ENCODE results near the gene RPP21.

The RPP21 gene

DNA sequence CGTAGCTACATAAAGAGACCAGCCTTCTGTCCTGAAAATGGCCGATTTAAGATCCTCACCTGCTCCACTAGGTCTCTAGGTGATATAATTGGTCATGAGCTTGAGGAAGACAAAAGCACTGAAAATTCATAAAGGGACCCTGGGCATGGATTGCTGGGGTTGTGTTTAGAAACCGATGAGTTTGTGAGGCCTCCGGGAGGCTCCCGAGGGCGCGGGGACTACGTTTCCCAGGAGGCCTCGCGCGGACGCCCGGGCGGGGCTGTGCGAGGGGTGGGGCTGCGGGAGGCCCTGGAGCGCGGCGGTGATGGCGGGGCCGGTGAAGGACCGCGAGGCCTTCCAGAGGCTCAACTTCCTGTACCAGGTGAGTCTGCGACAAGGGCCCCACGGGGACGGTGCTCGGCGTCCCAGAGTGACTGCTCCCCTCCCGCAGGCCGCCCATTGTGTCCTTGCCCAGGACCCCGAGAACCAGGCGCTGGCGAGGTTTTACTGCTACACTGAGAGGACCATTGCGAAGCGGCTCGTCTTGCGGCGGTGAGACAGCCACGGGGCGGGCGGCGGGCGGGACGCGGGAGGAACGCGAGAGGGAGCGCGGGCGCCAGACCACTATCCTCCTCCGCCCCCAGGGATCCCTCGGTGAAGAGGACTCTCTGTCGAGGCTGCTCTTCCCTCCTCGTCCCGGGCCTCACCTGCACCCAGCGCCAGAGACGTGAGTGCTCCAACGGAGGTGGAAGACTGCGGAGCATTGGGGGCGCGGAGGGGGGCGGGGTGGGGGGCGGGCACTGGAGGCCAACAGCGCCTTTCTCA, at the start of gene RPP21:
RPP21 (plus strand) TSS at position 289 of the 804 bp plus-strand sequence; CDS start at position 305, 16 bp downstream.
- no peak for FAIRE-seq

DNA sequence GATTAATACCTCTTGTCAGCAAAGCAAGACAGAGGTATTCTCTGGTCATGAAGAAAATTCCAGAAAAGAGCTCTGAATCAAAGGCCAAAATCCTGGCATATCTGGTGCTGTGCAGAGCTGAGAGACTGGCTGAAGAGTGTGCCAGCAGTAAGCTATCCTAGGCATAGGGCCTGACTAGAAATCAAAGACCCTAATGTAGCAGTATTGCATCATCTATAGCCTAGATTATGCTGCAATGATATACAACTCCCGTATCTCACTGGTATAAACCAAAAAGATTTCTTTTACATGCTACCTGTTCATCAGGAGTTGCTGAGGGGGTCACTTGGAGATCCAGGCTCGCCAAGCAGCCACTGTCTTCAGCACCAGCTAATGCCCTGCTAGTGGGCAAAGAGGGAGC, 49.1 kb upstream of the RPP21 start:
- no peak for FAIRE-seq

DNA sequence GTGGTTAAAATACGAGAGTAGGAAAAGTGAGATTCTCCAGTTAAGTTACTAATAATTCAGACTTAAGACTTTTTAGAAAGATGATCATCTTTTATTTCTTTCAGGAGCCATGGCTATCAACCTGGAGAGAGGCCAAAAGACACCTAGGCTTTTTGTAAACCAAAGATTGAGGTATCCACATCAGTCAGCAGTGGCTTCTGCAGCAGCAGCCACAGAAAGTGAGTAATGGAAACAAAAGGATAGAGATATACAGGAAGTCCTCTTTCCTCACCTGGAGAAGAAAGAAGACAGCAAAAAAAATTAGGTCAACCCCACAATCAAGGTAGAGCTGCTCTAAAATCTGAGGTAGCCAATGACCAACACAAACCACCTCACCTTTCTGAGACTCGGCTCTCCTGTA, 41.0 kb upstream of the RPP21 start:
- FAIRE-seq = no peak

DNA sequence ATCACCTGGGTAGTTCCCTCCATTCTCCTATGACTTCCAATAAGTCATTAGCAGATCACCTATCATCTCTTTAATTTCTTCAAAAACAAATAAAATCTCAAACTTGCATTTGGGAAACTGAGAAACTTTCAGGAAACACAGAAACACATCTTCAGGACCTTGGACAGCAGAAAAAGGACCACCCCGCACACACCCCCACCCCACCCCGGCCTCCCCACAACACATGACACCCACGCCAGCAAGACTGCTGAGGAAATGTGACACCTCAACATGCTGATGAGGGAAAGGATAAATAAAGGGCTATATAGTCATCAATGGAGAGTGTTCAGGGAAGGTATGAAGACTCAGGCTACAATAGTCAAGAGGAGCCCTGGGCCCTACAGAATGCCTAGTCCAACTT, 33.9 kb upstream of the RPP21 start:
- no peak for FAIRE-seq

DNA sequence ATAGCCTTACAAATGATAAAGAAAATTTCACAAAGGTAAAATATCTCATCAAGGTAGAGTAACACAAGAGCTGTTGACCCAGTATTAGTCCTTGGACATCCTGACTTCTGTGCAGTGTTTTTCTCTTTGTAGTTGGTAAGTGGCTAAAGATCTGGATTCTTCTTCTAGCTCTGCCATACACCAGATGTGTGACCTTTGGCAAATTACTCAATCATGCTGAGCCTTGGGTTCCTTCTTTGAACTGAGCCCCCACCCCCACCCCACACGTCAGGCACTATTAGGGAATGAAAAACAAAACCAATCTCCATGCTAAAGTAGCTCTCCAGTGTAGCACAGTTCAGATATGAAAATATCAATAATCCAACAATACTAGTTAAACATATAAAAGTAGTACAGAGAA, 33.3 kb upstream of the RPP21 start:
- FAIRE-seq = no peak

GRCh38 chr6:30312266-30312665, 32.7 kb upstream of the RPP21 start:
- no peak for FAIRE-seq

DNA sequence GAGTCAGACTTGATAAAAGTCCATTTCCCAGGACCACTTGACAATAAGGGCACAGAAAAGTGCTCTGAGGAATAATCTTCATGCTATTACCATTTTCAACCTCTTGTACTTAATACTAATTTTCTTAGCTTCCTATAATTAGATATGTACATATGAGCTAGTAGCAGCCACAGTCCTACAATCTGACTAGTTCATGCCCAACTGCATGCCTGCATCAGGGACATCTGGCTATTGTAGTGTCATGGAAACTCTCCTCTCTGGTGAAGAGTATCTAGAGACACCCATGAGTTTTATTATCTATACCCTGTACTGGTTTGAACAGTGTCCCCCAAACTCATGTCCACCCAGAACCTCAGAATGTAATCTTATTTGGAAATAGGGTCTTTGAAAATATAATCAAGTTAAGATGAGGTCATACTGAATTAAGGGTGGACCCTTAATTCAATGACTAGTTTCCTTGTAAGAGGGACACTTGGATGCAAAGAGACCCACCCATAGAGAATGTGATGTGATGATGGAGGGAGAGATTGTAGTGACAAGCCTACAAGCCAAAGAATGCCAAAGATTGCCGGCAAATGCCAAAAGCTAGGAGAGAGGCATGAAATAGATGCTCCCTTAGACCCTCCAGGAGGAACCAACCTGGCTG, 32.2 kb upstream of the RPP21 start:
- no peak for FAIRE-seq

DNA sequence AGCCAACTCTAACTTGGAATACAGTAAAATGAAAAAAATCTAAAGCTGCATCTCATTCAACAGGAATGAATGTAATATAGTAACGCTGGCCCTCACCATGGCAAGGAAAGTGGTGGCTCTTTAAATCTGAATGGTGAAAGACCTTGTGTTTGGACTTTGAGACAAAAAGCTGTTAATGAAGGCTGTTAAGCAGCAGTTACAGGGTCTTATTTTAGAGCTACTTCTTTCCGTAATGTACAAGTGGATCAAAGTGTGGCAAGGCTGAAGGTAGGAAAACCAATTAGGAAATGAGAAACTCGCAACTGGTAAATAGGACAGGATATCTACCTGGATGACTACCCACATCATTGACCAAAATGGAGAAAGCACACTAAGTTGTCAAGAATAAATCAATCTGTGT, 29.8 kb upstream of the RPP21 start:
- FAIRE-seq = no peak

DNA sequence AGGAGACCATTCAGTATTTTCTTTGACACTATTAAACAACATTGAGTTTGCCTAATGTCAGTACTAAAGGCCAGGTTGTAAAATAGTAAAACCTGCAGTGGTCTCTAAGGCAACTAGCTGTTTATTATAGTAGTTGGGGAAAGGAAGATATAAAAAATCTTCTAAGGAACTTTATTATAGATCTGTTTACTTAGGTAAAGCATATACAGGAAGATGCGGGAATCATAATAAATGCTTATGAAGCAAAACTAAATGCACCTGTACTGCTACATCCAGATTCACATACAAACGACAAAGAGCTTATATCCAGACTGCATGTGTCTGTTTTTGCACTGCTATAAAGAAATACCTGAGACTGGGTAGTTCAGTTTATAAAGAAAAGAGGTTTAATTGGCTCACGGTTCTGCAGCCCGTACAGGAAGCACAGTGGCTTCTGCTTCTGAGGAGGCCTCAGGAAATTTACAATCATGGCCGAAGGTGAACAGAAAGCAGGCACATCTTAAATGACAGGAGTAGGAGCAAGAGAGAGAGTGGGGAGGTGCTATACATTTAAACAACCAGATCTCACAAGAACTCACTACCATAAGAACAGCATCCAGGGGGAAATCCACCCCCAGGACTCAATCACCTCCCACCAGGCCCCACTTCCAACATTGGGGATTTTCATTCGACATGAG, 26.9 kb upstream of the RPP21 start:
- FAIRE-seq = no peak

GRCh38 chr6:30319146-30319835, 25.7 kb upstream of the RPP21 start:
- FAIRE-seq = no peak

- FAIRE-seq = no peak
Measured at GRCh38 chr6:30321692-30322388, 23.1 kb upstream of the RPP21 start.

GRCh38 chr6:30322527-30323501, 22.1 kb upstream of the RPP21 start:
- FAIRE-seq = no peak

- FAIRE-seq = no peak
Measured at GRCh38 chr6:30323806-30324205, 21.1 kb upstream of the RPP21 start.

DNA sequence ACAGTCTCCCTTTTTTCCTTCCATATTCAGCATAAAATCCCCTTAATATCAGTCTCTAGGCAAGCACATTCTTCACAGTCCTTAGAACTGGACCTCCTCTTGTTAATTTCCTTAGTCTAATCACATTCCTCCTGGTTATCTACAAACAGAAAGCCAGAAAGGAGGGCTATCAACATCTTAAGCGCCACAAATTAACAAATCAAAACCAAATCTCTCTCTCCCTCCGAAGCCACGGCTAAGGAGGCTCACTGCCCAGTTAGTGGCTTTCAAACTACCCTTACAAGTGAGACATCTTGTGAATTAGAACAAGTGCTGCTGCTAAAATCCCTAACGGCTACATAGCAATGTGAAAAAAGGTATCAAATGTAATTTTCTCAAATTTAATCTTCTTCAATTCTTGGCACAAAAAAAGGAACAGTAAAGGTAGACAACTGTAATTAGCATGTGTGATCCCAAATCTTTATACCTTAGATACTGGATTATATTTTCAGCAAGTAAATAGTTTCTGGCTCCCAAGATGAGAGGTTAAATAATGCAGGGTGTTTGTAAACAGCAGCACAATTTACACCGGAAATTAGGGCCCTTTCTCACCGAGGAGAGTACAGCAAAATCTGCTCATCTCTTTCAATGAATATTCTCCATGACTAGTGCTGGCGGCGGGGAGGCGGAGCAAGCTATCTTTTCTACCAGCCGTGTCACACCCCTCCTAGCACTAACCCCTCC, 19.6 kb upstream of the RPP21 start:
- no peak for FAIRE-seq

DNA sequence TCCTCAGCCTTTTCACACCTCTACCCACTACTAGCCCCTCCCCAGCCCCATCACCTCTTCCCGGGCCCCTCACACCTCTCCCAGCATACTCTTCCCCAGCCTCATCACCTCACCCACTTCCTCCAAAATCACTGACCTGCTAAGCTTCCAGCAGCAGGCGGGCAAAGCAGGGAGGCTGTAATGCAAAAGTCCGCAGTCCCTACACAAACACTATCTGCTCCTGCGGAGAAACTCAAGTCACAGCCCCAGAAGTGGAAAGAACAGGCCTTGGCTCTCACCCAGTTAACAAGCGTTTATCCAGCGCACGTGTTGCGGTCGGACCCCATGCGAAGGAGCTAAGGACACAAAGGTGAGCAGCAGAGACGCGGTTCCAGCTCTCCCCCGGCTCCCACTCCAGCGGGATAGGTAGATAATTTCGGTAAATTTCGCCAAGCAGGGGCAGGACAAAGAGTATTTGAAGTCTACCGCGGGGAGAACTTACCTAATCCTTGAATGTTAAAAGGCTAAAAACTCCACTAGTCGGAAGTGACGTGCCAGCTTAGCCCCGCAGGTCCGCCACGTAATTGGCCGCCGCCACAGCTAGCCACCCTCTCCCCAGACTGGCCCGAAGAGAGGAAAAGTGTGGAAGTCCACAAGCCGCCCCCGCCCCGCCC, 19.0 kb upstream of the RPP21 start:
- FAIRE-seq = no peak

DNA sequence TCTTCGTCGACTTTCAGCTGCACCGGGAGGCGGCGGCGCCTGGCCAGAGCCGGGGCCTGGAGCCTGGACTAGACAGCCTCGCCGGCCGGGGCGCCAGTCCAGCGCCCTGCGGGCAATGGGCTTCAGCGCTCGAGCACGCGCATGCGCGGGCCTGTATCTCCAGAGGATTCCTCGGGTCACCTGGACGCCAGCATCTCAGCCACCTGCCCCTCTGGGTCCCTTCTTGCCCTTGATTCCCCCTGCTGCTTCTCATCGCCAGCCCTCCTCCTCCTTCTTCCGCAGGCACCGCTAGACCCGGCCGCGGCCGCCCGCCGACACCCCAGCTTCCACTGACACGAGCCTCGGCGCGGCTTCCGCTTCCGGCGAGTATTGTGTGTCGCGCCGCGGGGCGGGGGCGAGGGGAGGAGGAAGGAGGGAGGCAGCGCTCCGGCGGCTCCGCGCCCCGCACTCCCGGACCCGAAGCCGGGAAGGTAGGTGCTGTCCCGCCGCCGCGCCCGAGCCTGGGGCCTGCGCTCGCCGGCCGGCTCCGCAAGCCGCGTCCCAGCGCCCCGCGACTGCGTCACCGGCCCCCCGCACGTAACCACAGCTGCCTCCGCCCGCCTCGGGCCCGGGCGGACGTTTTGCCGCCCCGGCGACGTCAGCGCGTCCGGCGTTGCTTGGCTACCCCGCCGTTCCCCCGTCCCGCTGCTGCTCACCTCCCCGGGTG, 18.3 kb upstream of the RPP21 start, which contains the start of gene TRIM39:
TRIM39 (plus strand) TSS at position 402 of the 706 bp plus-strand sequence. CDS start 2,391 bp downstream, outside the sequence.
- FAIRE-seq = no peak

DNA sequence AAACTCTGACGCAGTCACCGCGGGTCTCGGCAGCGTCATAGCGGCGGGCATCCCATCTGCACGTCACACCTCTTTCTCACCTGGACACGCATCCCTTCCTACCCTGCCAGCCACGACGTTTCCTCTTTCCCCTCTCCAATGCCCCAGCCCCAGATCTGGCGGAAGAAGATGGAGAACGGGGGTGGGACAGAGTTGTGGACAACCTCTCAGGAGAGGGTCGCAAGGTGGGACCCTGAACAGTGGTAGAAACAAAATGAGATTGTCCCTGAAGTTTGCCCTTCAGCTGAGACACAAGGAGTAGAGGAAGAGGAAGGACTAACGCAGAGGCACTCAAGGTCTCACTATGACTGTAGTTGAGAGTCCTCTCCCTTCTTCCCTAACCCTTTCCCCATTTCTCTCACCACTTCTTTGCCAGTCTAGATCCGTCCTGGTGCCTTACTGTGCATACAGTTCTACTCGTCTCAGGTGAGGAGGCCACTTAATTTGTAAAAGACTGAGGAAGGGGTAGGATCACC, 17.7 kb upstream of the RPP21 start:
- no peak for FAIRE-seq

DNA sequence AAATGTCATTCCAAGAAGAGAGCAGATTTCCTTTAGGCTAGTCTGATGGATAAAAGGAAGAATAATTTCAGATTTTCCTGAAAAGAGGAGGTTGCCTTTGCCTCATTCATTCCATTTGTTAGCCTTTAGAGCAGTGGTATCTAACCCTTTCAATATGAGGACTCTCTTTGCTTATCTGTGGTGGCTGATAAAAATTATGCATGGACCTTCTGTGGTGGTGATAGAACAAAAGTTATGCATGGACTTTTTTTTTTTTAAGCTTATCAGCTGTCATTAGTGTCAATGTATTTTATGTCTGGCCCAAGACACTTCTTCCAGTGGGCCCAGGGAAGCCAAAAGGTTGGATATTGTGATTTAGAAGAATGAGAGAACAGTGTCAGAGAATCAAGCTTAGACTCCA, 16.6 kb upstream of the RPP21 start:
- FAIRE-seq = no peak

GRCh38 chr6:30329331-30329730, 15.6 kb upstream of the RPP21 start:
- no peak for FAIRE-seq
